Measurements from ENCODE around the gene KRT73.

DNA sequence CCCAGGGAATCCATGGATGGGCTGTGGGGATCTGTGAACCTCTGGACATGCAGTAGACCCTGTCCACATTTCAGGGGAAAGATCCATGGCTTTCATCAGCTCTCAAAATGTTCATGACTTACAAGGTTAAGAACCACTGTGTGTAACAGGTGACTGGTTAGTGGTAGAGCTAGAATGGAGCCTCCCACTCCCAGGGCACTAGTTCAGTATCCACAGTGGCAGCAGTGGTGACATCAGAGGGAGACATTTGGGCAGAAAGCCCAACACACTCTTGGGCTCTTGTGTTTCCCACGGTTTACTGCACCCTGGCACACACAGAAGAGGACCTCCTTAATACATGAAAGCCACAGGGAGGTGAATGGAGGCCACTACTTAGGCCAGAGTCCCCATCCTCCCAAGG is 53.8 kb downstream of the KRT73 start:
- TF ChIP-seq CTCF (IDR thresholded peaks at IDR 0.05) (no peak), POLR2A (IDR thresholded peaks at IDR 0.05) (no peak)
